Measurements from ENCODE around the gene ERG. TPM values are rescaled to one million over a fixed set of nuclear protein-coding genes. Genes with fewer than 3 reads are reported as not detected.

ERG gene
- total and polyA plus RNA-seq, 2 experiments from 2014 or later = 0.14 to 0.44 TPM

- Histone ChIP-seq H2AFZ (no peak overlapping the region), H3K4me1 (ENCODE audit: insufficient read depth) (no peaks in the 10 kb centered on the region), H3K4me2 (no peak overlapping the region), H3K4me3 (no peak overlapping the region), H3K9me2 (ENCODE audit: insufficient read depth) (0 out of 2 replicates have a peak, but pooled peaks cover 4% of the 10 kb centered on the region), H3K27ac (ENCODE audit: low read depth) (no peak overlapping the region), H3K27me3 (ENCODE audit: insufficient read depth) (no peaks in the 10 kb centered on the region), H3K79me2 (replicated peaks; ENCODE audit: insufficient read depth) (no peaks in the 10 kb centered on the region), H4K20me1 (replicated peaks; ENCODE audit: insufficient read depth) (no peaks in the 10 kb centered on the region), H3K36me3 (ENCODE audit: insufficient read depth) (no peaks in the 10 kb centered on the region), H3F3A (replicated peaks; ENCODE audit: low read depth) (no peaks in the 10 kb centered on the region)
- Mint-ChIP-seq H3K27ac (no peak overlapping the region), H3K4me3 (no peak overlapping the region), H3K36me3 (ENCODE audit: low read depth) (0 out of 3 replicates have a peak, but pooled peaks cover under 1% of the 10 kb centered on the region), H3K9me3 (no peaks in the 10 kb centered on the region; the same call in 2 of the 3 replicates), H3K27me3 (ENCODE audit: insufficient read depth, low read depth, poor library complexity) (peaks cover 2% of the 10 kb centered on the region), H3K4me1 (no peaks in the 10 kb centered on the region)
- TF ChIP-seq JUNB (IDR thresholded peaks at IDR 0.05; ENCODE audit: unreplicated experiment) = no peak
- TF ChIP-seq ZNF114 (CRISPR knock-in tag; IDR thresholded peaks at IDR 0.05) = no peak
- no peak for TF ChIP-seq ETS1 (IDR thresholded peaks at IDR 0.05)
- no peak for TF ChIP-seq STAT1 (IDR thresholded peaks at IDR 0.05; ENCODE audit: unreplicated experiment)
- no peak for TF ChIP-seq CREB1 (CRISPR knock-in tag; IDR thresholded peaks at IDR 0.05; ENCODE audit: low read depth)
- TF ChIP-seq, protein P1, sequence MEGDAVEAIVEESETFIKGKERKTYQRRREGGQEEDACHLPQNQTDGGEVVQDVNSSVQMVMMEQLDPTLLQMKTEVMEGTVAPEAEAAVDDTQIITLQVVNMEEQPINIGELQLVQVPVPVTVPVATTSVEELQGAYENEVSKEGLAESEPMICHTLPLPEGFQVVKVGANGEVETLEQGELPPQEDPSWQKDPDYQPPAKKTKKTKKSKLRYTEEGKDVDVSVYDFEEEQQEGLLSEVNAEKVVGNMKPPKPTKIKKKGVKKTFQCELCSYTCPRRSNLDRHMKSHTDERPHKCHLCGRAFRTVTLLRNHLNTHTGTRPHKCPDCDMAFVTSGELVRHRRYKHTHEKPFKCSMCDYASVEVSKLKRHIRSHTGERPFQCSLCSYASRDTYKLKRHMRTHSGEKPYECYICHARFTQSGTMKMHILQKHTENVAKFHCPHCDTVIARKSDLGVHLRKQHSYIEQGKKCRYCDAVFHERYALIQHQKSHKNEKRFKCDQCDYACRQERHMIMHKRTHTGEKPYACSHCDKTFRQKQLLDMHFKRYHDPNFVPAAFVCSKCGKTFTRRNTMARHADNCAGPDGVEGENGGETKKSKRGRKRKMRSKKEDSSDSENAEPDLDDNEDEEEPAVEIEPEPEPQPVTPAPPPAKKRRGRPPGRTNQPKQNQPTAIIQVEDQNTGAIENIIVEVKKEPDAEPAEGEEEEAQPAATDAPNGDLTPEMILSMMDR (conservative IDR thresholded peaks at IDR 0.05; ENCODE audit: low read depth in 2 of 2) = no peak
- no peak for TF ChIP-seq REST (IDR thresholded peaks at IDR 0.05; ENCODE audit: unreplicated experiment)
- no peak for TF ChIP-seq EZH2phosphoT487 (IDR thresholded peaks at IDR 0.05; ENCODE audit: unreplicated experiment)
- TF ChIP-seq NANOG (IDR thresholded peaks at IDR 0.05; ENCODE audit: borderline replicate concordance) = no peak
- no peak for TF ChIP-seq ZNF331 (CRISPR knock-in tag; IDR thresholded peaks at IDR 0.05; ENCODE audit: low read depth)
- no peak for TF ChIP-seq POLR2AphosphoS5 (IDR thresholded peaks at IDR 0.05; ENCODE audit: low read depth)
- no peak for TF ChIP-seq EZH2 (IDR thresholded peaks at IDR 0.05; ENCODE audit: low read depth, unreplicated experiment)
- no peak for DNase-seq (ENCODE audit: low spot score)
- ATAC-seq = no peak
Measured at GRCh38 chr21:38367646-38368045, 130.6 kb downstream of the ERG start.
